Heart right ventricle (tissue), 16 donors: ENCODE measurements around the gene STAG1. TPM values are rescaled to one million over a fixed set of nuclear protein-coding genes. Genes with fewer than 3 reads are reported as not detected.
A peak's percentile ranks its signal among the peaks of the same experiment; 100 is the strongest.

Experiments
- ATAC-seq, 8 donors: fragments of 200-7000 bp; cut with Tn5 transposase; one replicate each; pipeline ENCODE4 v1.9.1; 2020; ENCODE audit warnings: mild to moderate bottlenecking in 8 of 8, moderate library complexity in 8 of 8, moderate number of reproducible peaks in 1 of 8
- DNase-seq, 2 donors: peaks; one replicate each; pipeline ENCODE4 v3.0.0-alpha.2; 2020
- H3K27ac ChIP-seq, 10 donors: fragments of 200-600 bp; sonication (generic) in 2 of 10; one replicate each; pipeline versions ENCODE4 v1.5.0 to v1.8.0; 2020 to 2022; ENCODE audit warnings: mild to moderate bottlenecking in 3 of 10
- H3K27me3 ChIP-seq, 7 donors: fragments of 200-600 bp; one replicate each; pipeline ENCODE4 v1.8.0; 2021 to 2022; ENCODE audit warnings: mild to moderate bottlenecking in 2 of 7
- H3K36me3 ChIP-seq, 9 donors: fragments of 200-600 bp; sonication (generic) in 1 of 9; one replicate each; pipeline versions ENCODE4 v1.5.0 to v1.8.0; 2020 to 2022; ENCODE audit warnings: mild to moderate bottlenecking in 2 of 9
- H3K4me1 ChIP-seq, 9 donors: fragments of 200-600 bp; sonication (generic) in 1 of 9; one replicate each; pipeline versions ENCODE4 v1.5.0 to v1.8.0; 2020 to 2022; ENCODE audit warnings: mild to moderate bottlenecking in 4 of 9
- H3K4me3 ChIP-seq, 10 donors: fragments of 200-600 bp; sonication (generic) in 2 of 10; one replicate each; pipeline versions ENCODE4 v1.5.0 to v1.8.0; 2020 to 2022; ENCODE audit warnings: mild to moderate bottlenecking in 7 of 10, moderate library complexity in 2 of 10
- H3K9me3 ChIP-seq, 11 donors: fragments of 200-600 bp in 10 of 11; sonication (generic) in 2 of 11; one replicate each; pipeline versions ENCODE4 v1.5.0 to v1.8.0; 2013 to 2022; ENCODE audit warnings: mild to moderate bottlenecking in 2 of 11, control low read depth in 1 of 11, moderate library complexity in 1 of 11
- WGBS, 2 donors: extraction: QIAGEN DNeasy Blood & Tissue Kit; methylation state at CpG; one replicate each; pipeline ENCODE4 v1.1.7; 2013; ENCODE audit warnings: inconsistent platforms in 1 of 2; 5-methylcytosine and 5-hydroxymethylcytosine counted together
- intact Hi-C, 10 donors: fragments of 100-400 bp; cut with DNase I; formaldehyde crosslinking; loops; one replicate each; pipeline versions ENCODE4 v1.11.1 to v1.14.2; 2022
- polyA plus RNA-seq, 2 donors: library from polyadenylated mRNA; stranded (reverse); fragments of 200-250 nt; gene quantifications; one replicate each; pipeline ENCODE4 v1.2.3, GENCODE V29; 2013
- total RNA-seq, 10 donors: library from RNA; stranded (reverse); fragmentation: NEBNext Ultra II Directional in 3 of 10; extraction: Animal tissue kit (Norgen Biotek cat#: 25700) in 3 of 10; gene quantifications; one replicate each; pipeline versions ENCODE4 v1.2.1 to v1.2.4, GENCODE V29; 2021 to 2023
- TF ChIP-seq, protein P1 (sequence below), 9 donors: fragments of 200-600 bp; sonication (generic) in 2 of 9; IDR thresholded peaks; one replicate each; pipeline versions ENCODE4 v1.5.0 to v1.8.0; 2021 to 2022; ENCODE audit warnings: antibody characterized with exemption in 9 of 9, mild to moderate bottlenecking in 5 of 9, moderate library complexity in 1 of 9
- donor health status: Arrhythmogenic right ventricular cardiomyopathy.
- donor health status: ischemic (EF 13 %, LVEDD 7.1; RV severe dilation, severe dysfunction).
- donor health status: healthy with polysubstance abuse.
- donor health status: DM: no; HTN: yes; CAD: no.
- donor health status: DM: no; HTN: no; CAD: no.
- donor health status: ischemic (EF 25% LVEDD 6.9; RV normal size, moderate dysfunction).
- donor health status: ischemic (EF 25% LVEDD 5.7; RV mildly dilated, moderate dysfunction).
- donor health status: healthy.
- donor health status: DM: yes; HTN: yes; CAD: no.
- donor health status: Ischemic cardiomyopathy.
- donor health status: ischemic (EF 35%, LVEDD 5.7; RV mildly dilated, moderate dysfunction).
- donor health status: nonischemic (EF 11% LVEDD 7.7; RV severe dilation, severe dysfunction).
- donor health status: DM: yes; HTN: yes; CAD: no.
- donor health status: PGD.
- donor health status: ischemic (EF 29% LVEDD 5.4; RV normal size, mild dysfunction).
- donor health status: nonischemic (EF 23%, LVEDD 6.1; RV moderate dilation, normal function).

Gene STAG1
- total and polyA plus RNA-seq, 12 donors, result 8.0 to 27.6 (median 19.6) TPM

GRCh38 chr3:136351905-136352304 is 400.3 kb downstream of the STAG1 start:
- Histone ChIP-seq H3K36me3 (peaks cover 0 to 69% (median 9%) of the 10 kb centered on the region in 9 donors), H3K9me3 (peaks cover 0 to 12% (median 0%) of the 10 kb centered on the region in 11 donors), H3K4me1 (peaks cover 0 to 21% (median 15%) of the 10 kb centered on the region in 9 donors), H3K4me3 (no peak overlapping the region), H3K27ac (no peak overlapping the region), H3K27me3 (no peaks in the 10 kb centered on the region)
- TF ChIP-seq, protein P1, sequence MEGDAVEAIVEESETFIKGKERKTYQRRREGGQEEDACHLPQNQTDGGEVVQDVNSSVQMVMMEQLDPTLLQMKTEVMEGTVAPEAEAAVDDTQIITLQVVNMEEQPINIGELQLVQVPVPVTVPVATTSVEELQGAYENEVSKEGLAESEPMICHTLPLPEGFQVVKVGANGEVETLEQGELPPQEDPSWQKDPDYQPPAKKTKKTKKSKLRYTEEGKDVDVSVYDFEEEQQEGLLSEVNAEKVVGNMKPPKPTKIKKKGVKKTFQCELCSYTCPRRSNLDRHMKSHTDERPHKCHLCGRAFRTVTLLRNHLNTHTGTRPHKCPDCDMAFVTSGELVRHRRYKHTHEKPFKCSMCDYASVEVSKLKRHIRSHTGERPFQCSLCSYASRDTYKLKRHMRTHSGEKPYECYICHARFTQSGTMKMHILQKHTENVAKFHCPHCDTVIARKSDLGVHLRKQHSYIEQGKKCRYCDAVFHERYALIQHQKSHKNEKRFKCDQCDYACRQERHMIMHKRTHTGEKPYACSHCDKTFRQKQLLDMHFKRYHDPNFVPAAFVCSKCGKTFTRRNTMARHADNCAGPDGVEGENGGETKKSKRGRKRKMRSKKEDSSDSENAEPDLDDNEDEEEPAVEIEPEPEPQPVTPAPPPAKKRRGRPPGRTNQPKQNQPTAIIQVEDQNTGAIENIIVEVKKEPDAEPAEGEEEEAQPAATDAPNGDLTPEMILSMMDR (IDR thresholded peaks at IDR 0.05), result peak in 4 of 9 donors; percentile 12 to 22 (median 14)
- 79 to 83% methylated on average over 3 of the region's 3 CpGs for WGBS, 2 donors
- no peak for ATAC-seq
- intact Hi-C loops, result no loop called here
- DNase-seq, result no peak

DNA sequence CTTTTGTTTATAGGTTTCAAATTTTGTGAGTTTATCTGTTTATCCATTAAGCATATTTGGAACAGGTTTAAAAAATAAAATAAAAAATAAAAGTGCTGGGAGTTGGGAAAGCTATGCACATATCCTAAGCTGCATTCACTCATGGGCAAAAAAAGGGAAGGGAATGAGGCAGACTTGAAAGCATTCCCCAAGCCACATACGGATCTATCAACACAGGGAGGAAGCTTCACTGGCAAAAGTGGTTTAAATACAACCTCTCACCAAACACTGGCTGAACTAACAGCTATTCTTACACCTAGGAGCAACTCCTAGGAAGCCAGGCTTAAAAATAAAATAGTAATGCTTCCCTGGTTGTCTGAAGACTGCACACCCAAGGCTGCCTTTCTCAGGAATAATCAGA is 400.8 kb downstream of the STAG1 start:
- Histone ChIP-seq H3K4me3 (no peak overlapping the region), H3K36me3 (peaks cover 0 to 69% (median 9%) of the 10 kb centered on the region in 9 donors), H3K27me3 (no peaks in the 10 kb centered on the region), H3K4me1 (peaks cover 0 to 21% (median 15%) of the 10 kb centered on the region in 9 donors), H3K27ac (peak overlapping the region in 1 of 10 donors; percentile 3), H3K9me3 (peaks cover 0 to 10% (median 0%) of the 10 kb centered on the region in 11 donors)
- TF ChIP-seq, protein P1 (IDR thresholded peaks at IDR 0.05), result no peak
- DNase-seq (no peak), ATAC-seq (no peak)
- 47 to 48% methylated on average over 1 of the region's 1 CpG for WGBS, 2 donors
- intact Hi-C loops, result no loop called here

DNA sequence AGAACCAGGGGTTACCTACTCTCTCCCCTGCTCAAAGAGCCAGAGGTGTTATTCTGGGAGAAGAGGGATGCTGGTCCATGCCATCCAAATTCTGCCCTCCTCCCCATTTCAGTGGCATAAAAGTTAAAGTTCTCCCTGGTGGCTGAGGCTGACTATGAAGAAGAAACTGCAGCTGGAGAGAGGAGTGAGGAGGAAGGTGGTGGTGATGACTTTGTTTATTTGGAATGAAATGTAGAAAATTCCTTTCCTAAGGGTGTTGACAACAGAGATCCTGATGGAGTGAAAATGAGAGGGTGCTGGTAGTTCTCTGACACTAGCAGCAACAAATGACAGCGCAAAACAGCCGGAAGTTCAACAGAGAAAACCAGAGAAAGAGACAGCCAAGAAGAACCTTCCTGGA is 401.6 kb downstream of the STAG1 start:
- WGBS, 2 donors, result 58 to 76% methylated on average over 2 of the region's 2 CpGs
- H3K4me1 ChIP-seq, result peaks cover 0 to 21% (median 15%) of the 10 kb centered on the region in 9 donors
- no peak for DNase-seq
- TF ChIP-seq, protein P1 (IDR thresholded peaks at IDR 0.05), result no peak
- H3K4me3 ChIP-seq, result no peak overlapping the region
- ATAC-seq, result peak in 5 of 8 donors; percentile 27 to 60 (median 37)
- H3K9me3 ChIP-seq, result peaks cover 0 to 3% (median 0%) of the 10 kb centered on the region in 11 donors
- H3K36me3 ChIP-seq, result peaks cover 0 to 69% (median 13%) of the 10 kb centered on the region in 9 donors
- peak overlapping the region in 2 of 10 donors; percentile 24 to 47 for H3K27ac ChIP-seq
- intact Hi-C loops, result no loop called here
- no peaks in the 10 kb centered on the region for H3K27me3 ChIP-seq

- WGBS, 2 donors, result 58 to 73% methylated on average over 1 of the region's 1 CpG
- ATAC-seq (peak in 5 of 8 donors; percentile 47 to 84 (median 67)), DNase-seq (no peak)
- Histone ChIP-seq H3K4me1 (peaks cover 0 to 21% (median 15%) of the 10 kb centered on the region in 9 donors), H3K27ac (peak overlapping the region in 2 of 10 donors; percentile 24 to 47), H3K27me3 (no peaks in the 10 kb centered on the region), H3K9me3 (no peaks in the 10 kb centered on the region), H3K36me3 (peaks cover 0 to 70% (median 13%) of the 10 kb centered on the region in 9 donors), H3K4me3 (no peak overlapping the region)
- intact Hi-C loops, result no loop called here
- TF ChIP-seq, protein P1 (IDR thresholded peaks at IDR 0.05), result no peak
Observed at GRCh38 chr3:136350132-136350531, 402.0 kb downstream of the STAG1 start.
